Pancreas (tissue), 10 donors: ENCODE measurements around the gene VSIG4. TPM values are rescaled to one million over a fixed set of nuclear protein-coding genes. Genes with fewer than 3 reads are reported as not detected.

ENCODE experiments used
- ATAC-seq, 4 donors: fragments of 200-7000 bp; cut with Tn5 transposase; one replicate each; pipeline versions ENCODE4 v1.8.0 to v1.9.1; 2020; ENCODE audit warnings: mild to moderate bottlenecking in 4 of 4, moderate library complexity in 4 of 4
- DNase-seq, 6 donors: peaks; one replicate each; pipeline ENCODE4 v3.0.0-alpha.2; 2020
- FAIRE-seq: peaks from 2 replicates; lab custom pipeline; 2012; peaks lifted over from hg19 to GRCh38; lab: Jason Lieb, UNC
- H3K27ac ChIP-seq, 4 donors: fragments of 200-600 bp; sonication (generic); 1 replicate in 3 of 4; 2 replicates in 1 of 4; pipeline versions ENCODE4 v1.5.0 to v1.8.0; 2020
- H3K27me3 ChIP-seq, 4 donors: fragments of 200-600 bp; one replicate each; pipeline ENCODE4 v1.8.0; 2021
- H3K36me3 ChIP-seq, 3 donors: fragments of 200-600 bp; sonication (generic) in 1 of 3; one replicate each; pipeline versions ENCODE4 v1.5.0 to v1.8.0; 2020 to 2021
- H3K4me1 ChIP-seq, 3 donors: fragments of 200-600 bp; one replicate each; pipeline ENCODE4 v1.8.0; 2021
- H3K4me3 ChIP-seq, 4 donors: fragments of 200-600 bp; sonication (generic) in 2 of 4; one replicate each; pipeline versions ENCODE4 v1.5.0 to v1.8.0; 2020 to 2021
- H3K9me3 ChIP-seq, 4 donors: fragments of 200-600 bp; one replicate each; pipeline ENCODE4 v1.8.0; 2021
- CTCF ChIP-seq, 4 donors: fragments of 200-600 bp; sonication (generic) in 3 of 4; IDR thresholded peaks; one replicate each; pipeline versions ENCODE4 v1.5.0 to v1.8.0; 2021; ENCODE audit warnings: antibody characterized with exemption in 4 of 4
- WGBS, 2 donors: extraction: QIAGEN DNeasy Blood & Tissue Kit; methylation state at CpG; one replicate each; pipeline ENCODE4 v1.1.7; 2013; 5-methylcytosine and 5-hydroxymethylcytosine counted together
- intact Hi-C, 3 donors: fragments of 100-400 bp; cut with DNase I; formaldehyde crosslinking; loops; one replicate each; pipeline versions ENCODE4 v1.11.1 to v1.14.2; 2022
- polyA plus RNA-seq, 2 donors: library from polyadenylated mRNA; stranded (reverse); fragments of 200-250 nt; gene quantifications; one replicate each; pipeline ENCODE4 v1.2.3, GENCODE V29; 2013
- total RNA-seq, 6 donors: library from RNA; stranded (reverse); fragmentation: NEBNext Ultra II Directional in 4 of 6; extraction: Animal tissue kit (Norgen Biotek cat#: 25700) in 4 of 6; gene quantifications; one replicate each; pipeline versions ENCODE4 v1.2.1 to v1.2.4, GENCODE V29; 2021 to 2023
- donor health status: healthy with polysubstance abuse.
- donor health status: DM: no; HTN: no; CAD: no; lungs with moderate emphysema.
- donor health status: DM: no; HTN: no; CAD: no.
- donor health status: control.
- donor health status: control.
- donor health status: Bipolar disorder and iron deficiency.
- donor health status: DM: yes; HTN: yes; CAD: no.
- donor health status: DM: no; HTN: no; CAD: no.
- donor health status: DM: no; HTN: no; CAD: no.
- donor health status: DM: yes; HTN: yes; CAD: no.

The VSIG4 gene
- total and polyA plus RNA-seq, 8 donors: 1.4 to 42.6 (median 5.0) TPM

GRCh38 chrX:66017659-66018170 is 22.2 kb downstream of the VSIG4 start:
- Histone ChIP-seq H3K27me3 (peaks cover 0 to 4% (median 0%) of the 10 kb centered on the region in 4 donors), H3K4me1 (no peaks in the 10 kb centered on the region), H3K27ac (no peak overlapping the region), H3K36me3 (no peaks in the 10 kb centered on the region), H3K4me3 (peak overlapping the region in 1 of 4 donors; percentile 7), H3K9me3 (no peaks in the 10 kb centered on the region)
- FAIRE-seq (peak; percentile 75), ATAC-seq (peak; percentile 40 to 67 (median 54)), DNase-seq (peak in 1 of 6 donors; percentile 5)
- no peak for TF ChIP-seq CTCF (IDR thresholded peaks at IDR 0.05)
- intact Hi-C loops: no loop called here

GRCh38 chrX:66016905-66017658 is 22.8 kb downstream of the VSIG4 start:
- Histone ChIP-seq H3K9me3 (no peaks in the 10 kb centered on the region), H3K27me3 (no peaks in the 10 kb centered on the region), H3K4me3 (peak overlapping the region in 1 of 4 donors; percentile 12), H3K4me1 (no peaks in the 10 kb centered on the region), H3K36me3 (no peaks in the 10 kb centered on the region), H3K27ac (peak overlapping the region in 1 of 4 donors; percentile 22)
- intact Hi-C loops: no loop called here
- ATAC-seq (no peak), FAIRE-seq (no peak), DNase-seq (no peak)
- no peak for TF ChIP-seq CTCF (IDR thresholded peaks at IDR 0.05)
- 32 to 39% methylated on average over 2 of the region's 2 CpGs for WGBS, 2 donors

GRCh38 chrX:66015900-66016689 is 23.8 kb downstream of the VSIG4 start:
- intact Hi-C loops: no loop called here
- no peak for TF ChIP-seq CTCF (IDR thresholded peaks at IDR 0.05)
- peak overlapping the region in 1 of 4 donors; percentile 23 for H3K4me3 ChIP-seq
- DNase-seq (no peak), FAIRE-seq (no peak), ATAC-seq (no peak)
- peak overlapping the region in 1 of 4 donors; percentile 22 for H3K27ac ChIP-seq
- H3K27me3 ChIP-seq: no peaks in the 10 kb centered on the region
- no peaks in the 10 kb centered on the region for H3K4me1 ChIP-seq
- 16 to 85% methylated on average over 1 of the region's 1 CpG for WGBS, 2 donors
- H3K36me3 ChIP-seq: no peaks in the 10 kb centered on the region
- no peaks in the 10 kb centered on the region for H3K9me3 ChIP-seq

- no peak for TF ChIP-seq CTCF (IDR thresholded peaks at IDR 0.05)
- intact Hi-C loops: no loop called here
- DNase-seq: peak in 1 of 6 donors; percentile 27
- no peaks in the 10 kb centered on the region for H3K36me3 ChIP-seq
- H3K27ac ChIP-seq: peak overlapping the region in 1 of 4 donors; percentile 12
- 43 to 52% methylated on average over 2 of the region's 2 CpGs for WGBS, 2 donors
- peak overlapping the region in 1 of 4 donors; percentile 23 for H3K4me3 ChIP-seq
- ATAC-seq: peak in 3 of 4 donors; percentile 17 to 54 (median 53)
- no peaks in the 10 kb centered on the region for H3K9me3 ChIP-seq
- FAIRE-seq: no peak
- no peaks in the 10 kb centered on the region for H3K4me1 ChIP-seq
- no peaks in the 10 kb centered on the region for H3K27me3 ChIP-seq
These were observed 24.6 kb downstream of the VSIG4 start for GRCh38 chrX:66015152-66015831.
